HepG2 (cell line): ENCODE results near the gene BAHCC1. TPM values are rescaled to one million over a fixed set of nuclear protein-coding genes. Genes with fewer than 3 reads are reported as not detected.

ENCODE experiments used
- ARID3A ChIP-seq: IDR thresholded peaks from 2 replicates; pipeline ENCODE4 v1.6.1; 2012; ENCODE audit warnings: low read depth, low read length, improper control_type of control experiment
- ATF7 ChIP-seq, 2 experiments: fragments of 450-650 bp in 1 of 2; sonication (generic) in 1 of 2; formaldehyde crosslinking in 1 of 2; IDR thresholded peaks; 2 replicates each; pipeline versions ENCODE4 v1.4.0 to v1.6.1; 2016 to 2020; ENCODE audit warnings: antibody characterized with exemption in 1 of 2, mild to moderate bottlenecking in 1 of 2, missing genetic modification reagents in 1 of 2
- CBFB ChIP-seq: sonication (generic); formaldehyde crosslinking; IDR thresholded peaks from 2 replicates; pipeline ENCODE4 v1.4.0; 2020; ENCODE audit warnings: missing genetic modification reagents
- FOXA3 ChIP-seq: IDR thresholded peaks from 2 replicates; pipeline ENCODE4 v1.6.1; 2016; ENCODE audit warnings: missing genetic modification reagents, missing compliant biosample characterization
- GABPA ChIP-seq, 2 experiments: IDR thresholded peaks; 2 replicates each; pipeline ENCODE4 v1.6.1; 2011 to 2016; ENCODE audit warnings: low read depth in 2 of 2, low read length in 1 of 2, missing biosample characterization in 1 of 2, missing genetic modification characterization in 1 of 2
- IKZF5 ChIP-seq: IDR thresholded peaks from 2 replicates; pipeline ENCODE4 v1.6.1; 2018; ENCODE audit warnings: missing genetic modification reagents, mild to moderate bottlenecking, missing compliant biosample characterization
- IRF2 ChIP-seq: IDR thresholded peaks from 2 replicates; pipeline ENCODE4 v1.6.1; 2018; ENCODE audit warnings: missing genetic modification reagents, missing compliant biosample characterization
- IRX3 ChIP-seq: sonication (generic); formaldehyde crosslinking; IDR thresholded peaks from 2 replicates; pipeline ENCODE4 v1.8.1; 2023; ENCODE audit warnings: mild to moderate bottlenecking, low read depth, missing genetic modification reagents, borderline replicate concordance
- KLF6 ChIP-seq: IDR thresholded peaks from 2 replicates; pipeline ENCODE4 v1.8.0; 2016; ENCODE audit warnings: missing biosample characterization, missing genetic modification reagents
- MBNL3 ChIP-seq: fragments of 250-450 bp; sonication (Bioruptor Pico); conservative IDR thresholded peaks from 2 replicates; pipeline ENCODE4 v1.8.0; 2022; ENCODE audit warnings: mild to moderate bottlenecking, inconsistent platforms
- MIXL1 ChIP-seq: IDR thresholded peaks from 2 replicates; pipeline ENCODE4 v1.6.1; 2016
- MLX ChIP-seq: IDR thresholded peaks from 2 replicates; pipeline ENCODE4 v1.6.1; 2016
- PAX8 ChIP-seq: sonication (generic); formaldehyde crosslinking; IDR thresholded peaks from 2 replicates; pipeline ENCODE4 v1.8.0; 2022; ENCODE audit warnings: mild to moderate bottlenecking, missing genetic modification reagents, borderline replicate concordance
- RBM22 ChIP-seq: fragments of 200-400 bp; formaldehyde crosslinking; optimal IDR thresholded peaks from 2 replicates; pipeline ENCODE3; 2017; ENCODE audit warnings: mild to moderate bottlenecking, low read length, moderate library complexity
- RERE ChIP-seq: IDR thresholded peaks from 2 replicates; pipeline ENCODE4 v1.6.1; 2016; ENCODE audit warnings: low read depth, missing genetic modification reagents, missing compliant biosample characterization
- TCF12 ChIP-seq, 2 experiments: fragments of 450-650 bp in 1 of 2; sonication (generic) in 1 of 2; formaldehyde crosslinking in 1 of 2; IDR thresholded peaks; 2 replicates each; pipeline versions ENCODE4 v1.6.1 to v1.8.0; 2017 to 2022; ENCODE audit warnings: antibody characterized with exemption in 1 of 2, mild to moderate bottlenecking in 1 of 2, missing genetic modification reagents in 1 of 2, moderate library complexity in 1 of 2
- THAP11 ChIP-seq: IDR thresholded peaks from 2 replicates; pipeline ENCODE4 v1.6.1; 2016; ENCODE audit warnings: missing biosample characterization, missing genetic modification reagents
- ZNF251 ChIP-seq: sonication (generic); formaldehyde crosslinking; IDR thresholded peaks from 2 replicates; pipeline ENCODE4 v1.9.0; 2021; ENCODE audit warnings: mild to moderate bottlenecking, missing genetic modification reagents
- polyA plus RNA-seq, 8 experiments: library from polyadenylated mRNA; depleted of rRNA in 3 of 8; stranded (reverse) in 7 of 8; unstranded in 1 of 8; fragments of >200 nt; fragmentation: Illumina TruSeq in 4 of 8; extraction: Trizol in 4 of 8; gene quantifications; 2 replicates each; pipeline versions ENCODE4 v1.2.1 to v1.2.3, GENCODE V29; 2011 to 2016; ENCODE audit warnings: low read depth in 4 of 8, missing spikeins in 1 of 8, mixed read lengths in 1 of 8; ENCODE audit not compliant: insufficient read depth in 1 of 8
- total RNA-seq, 5 experiments: library from RNA; depleted of rRNA; stranded (reverse); fragments of >200 nt; fragmentation: Illumina TruSeq; extraction: Trizol; gene quantifications; 2 replicates each; pipeline ENCODE4 v1.2.3, GENCODE V29; 2016; ENCODE audit warnings: low read depth in 1 of 5

The BAHCC1 gene
- total and polyA plus RNA-seq, 2 of the 13 experiments (the other 11 are each of a cell fraction or from before 2014, with no cell fraction given) = 1.4 to 1.7 TPM

GRCh38 chr17:81349397-81350319 lies 45.6 kb upstream of the BAHCC1 start (continued):
- TF ChIP-seq RBM22 = no peak
- TF ChIP-seq CBFB = no peak
- no peak for TF ChIP-seq RERE
- no peak for TF ChIP-seq THAP11 (CRISPR knock-in tag)
- TF ChIP-seq ARID3A = peak; percentile 50; the same call in 1 of the 2 replicates
- no peak for TF ChIP-seq GABPA (IDR thresholded peaks at IDR 0.05; ENCODE audit: low read depth, low read length)
- 0 out of 2 replicates have a peak, but pooled peaks have one; percentile 30 for TF ChIP-seq GABPA (CRISPR knock-in tag; IDR thresholded peaks at IDR 0.05; ENCODE audit: low read depth)
- no peak for TF ChIP-seq IRF2 (CRISPR knock-in tag)
- TF ChIP-seq MBNL3 (CRISPR knock-in tag) = no peak
- TF ChIP-seq PAX8 (CRISPR knock-in tag) = no peak
- TF ChIP-seq TCF12 (IDR thresholded peaks at IDR 0.05) = no peak
- TF ChIP-seq TCF12 (CRISPR knock-in tag; IDR thresholded peaks at IDR 0.05) = no peak
- no peak for TF ChIP-seq MIXL1 (CRISPR knock-in tag)
- no peak for TF ChIP-seq KLF6
- TF ChIP-seq ATF7 (IDR thresholded peaks at IDR 0.05) = no peak
- no peak for TF ChIP-seq ATF7 (CRISPR knock-in tag; IDR thresholded peaks at IDR 0.05)
- TF ChIP-seq ZNF251 (CRISPR knock-in tag) = no peak
- peak; percentile 92; the same call in 1 of the 2 replicates for TF ChIP-seq IKZF5
- no peak for TF ChIP-seq IRX3
- TF ChIP-seq FOXA3 (CRISPR knock-in tag) = no peak
- TF ChIP-seq MLX (CRISPR knock-in tag) = no peak
